PC-9 (cell line): ENCODE measurements around the gene GIMAP2. TPM values are rescaled to one million over a fixed set of nuclear protein-coding genes. Genes with fewer than 3 reads are reported as not detected.
"Not testable (repeated sequence)": the region's sequence is repeated elsewhere in the genome, so short reads cannot be mapped to it uniquely, and the experiment has no call there.

ENCODE experiments used
- BruUV-seq: library from RNA; stranded (reverse); fragments of 400-500 nt; replicated peaks from 2 replicates; lab custom pipeline; 2021; lab: Mats Ljungman, UMichigan
- CTCF ChIA-PET: fragments of 300-600 bp; sonication (Branson Sonifier 250); formaldehyde crosslinking; loops from one replicate; lab custom pipeline; 2022; ENCODE audit warnings: antibody characterized with exemption; lab: Charles Lee
- POLR2A ChIA-PET: fragments of 300-600 bp; sonication (Branson Sonifier 250); formaldehyde crosslinking; loops from one replicate; lab custom pipeline; 2022; ENCODE audit warnings: antibody characterized with exemption; ENCODE audit not compliant: unreplicated experiment; lab: Charles Lee
- DNase-seq, 2 experiments: peaks; one replicate each; pipeline versions ENCODE4 v3.0.0 to v3.0.0-alpha.2; 2015 to 2022; ENCODE audit warnings: mixed read lengths in 1 of 2
- H2AFZ ChIP-seq: fragments of 200-600 bp; sonication (generic); 2 replicates; pipeline ENCODE4 v1.8.1; 2017; ENCODE audit warnings: antibody characterized with exemption
- H3F3A ChIP-seq: fragments of 200-600 bp; sonication (generic); 2 replicates; pipeline ENCODE4 v1.8.1; 2017; ENCODE audit warnings: antibody characterized with exemption, mild to moderate bottlenecking, low read depth; ENCODE audit not compliant: insufficient read depth
- H3K27ac ChIP-seq: fragments of 200-600 bp; sonication (generic); 2 replicates; pipeline ENCODE4 v1.6.1; 2016; ENCODE audit warnings: mixed run types
- H3K27me3 ChIP-seq: fragments of 200-600 bp; sonication (generic); 2 replicates; pipeline ENCODE4 v1.6.1; 2016; ENCODE audit warnings: low read depth, mixed run types; ENCODE audit not compliant: insufficient read depth
- H3K36me3 ChIP-seq: fragments of 200-600 bp; sonication (generic); 2 replicates; pipeline ENCODE4 v1.6.1; 2016; ENCODE audit warnings: low read depth, mixed run types
- H3K4me1 ChIP-seq: fragments of 200-600 bp; sonication (generic); replicated peaks from 2 replicates; pipeline ENCODE4 v1.6.1; 2016; ENCODE audit warnings: mixed run types; ENCODE audit not compliant: insufficient read depth
- H3K4me2 ChIP-seq: fragments of 200-600 bp; sonication (generic); 2 replicates; pipeline ENCODE4 v1.6.1; 2017; ENCODE audit warnings: mixed run types
- H3K4me3 ChIP-seq: fragments of 200-600 bp; sonication (generic); 2 replicates; pipeline ENCODE4 v1.6.1; 2016; ENCODE audit warnings: mixed run types
- H3K79me2 ChIP-seq: fragments of 200-600 bp; sonication (generic); 2 replicates; pipeline ENCODE4 v1.6.1; 2017; ENCODE audit warnings: low read depth, mixed run types
- H3K9me2 ChIP-seq: fragments of 200-600 bp; sonication (generic); 2 replicates; pipeline ENCODE4 v1.8.1; 2017; ENCODE audit warnings: mild to moderate bottlenecking; ENCODE audit not compliant: insufficient read depth
- H3K9me3 ChIP-seq: fragments of 200-600 bp; sonication (generic); 2 replicates; pipeline ENCODE4 v1.8.1; 2016; ENCODE audit warnings: low read depth; ENCODE audit not compliant: insufficient read depth
- H4K20me1 ChIP-seq: fragments of 200-600 bp; sonication (generic); 2 replicates; pipeline ENCODE4 v1.8.1; 2017; ENCODE audit not compliant: insufficient read depth
- CTCF ChIP-seq: fragments of 200-600 bp; sonication (generic); conservative IDR thresholded peaks from 2 replicates; pipeline ENCODE4 v1.6.1; 2017; ENCODE audit warnings: mixed run types, antibody characterized with exemption, mild to moderate bottlenecking, moderate library complexity
- EZH2 ChIP-seq: fragments of 200-600 bp; sonication (generic); IDR thresholded peaks from 2 replicates; pipeline ENCODE4 v1.8.0; 2017; ENCODE audit warnings: antibody characterized with exemption, low read depth
- intact Hi-C: fragments of 100-400 bp; cut with micrococcal nuclease; formaldehyde crosslinking; loops from one replicate; pipeline ENCODE4 v1.10.0; 2022; ENCODE audit not compliant: unreplicated experiment
- total RNA-seq: library from RNA; stranded (reverse); gene quantifications from 2 replicates; pipeline ENCODE4 v1.2.3, GENCODE V29; 2021

The GIMAP2 gene
- total RNA-seq, 1 experiment from 2014 or later = 0.81 TPM

DNA sequence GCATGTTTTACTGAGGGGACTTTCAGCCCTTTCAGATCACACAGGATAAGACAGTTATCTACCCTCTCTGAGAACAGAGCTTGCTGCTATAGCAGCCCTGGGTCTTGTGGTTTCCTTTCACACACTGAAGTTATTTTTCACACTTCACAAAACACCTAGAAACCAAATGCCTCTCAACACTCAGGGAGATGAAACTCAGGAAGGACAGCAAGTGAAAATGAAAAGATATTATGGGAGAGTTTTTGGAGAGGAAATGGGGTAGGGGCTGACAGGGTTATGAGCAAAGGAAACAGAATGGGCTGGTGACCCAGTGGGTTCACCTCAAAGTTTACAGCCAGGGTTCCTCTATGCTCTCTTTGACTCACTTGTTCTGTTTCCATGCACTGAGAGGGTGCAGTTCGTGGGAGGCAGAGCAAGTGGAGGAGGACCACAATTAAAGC, 17.0 kb upstream of the GIMAP2 start:
- Histone ChIP-seq H3K4me2 (no peak overlapping the region), H3K9me2 (no peaks in the 10 kb centered on the region), H3K27ac (no peak overlapping the region), H3K9me3 (no peaks in the 10 kb centered on the region), H4K20me1 (no peaks in the 10 kb centered on the region), H3F3A (no peaks in the 10 kb centered on the region), H2AFZ (no peak overlapping the region), H3K27me3 (peaks cover 9% of the 10 kb centered on the region; the same call in 1 of the 2 replicates), H3K4me1 (no peaks in the 10 kb centered on the region), H3K4me3 (no peak overlapping the region), H3K36me3 (no peaks in the 10 kb centered on the region), H3K79me2 (no peaks in the 10 kb centered on the region)
- no TSS peak for BruUV-seq
- DNase-seq = no peak
- TF ChIP-seq CTCF (no peak), EZH2 (no peak)
- intact Hi-C loops = no loop called here
- CTCF ChIA-PET = no interaction called here
- POLR2A ChIA-PET = no interaction called here

GRCh38 chr7:150668977-150669376, 16.5 kb upstream of the GIMAP2 start:
- Histone ChIP-seq H3K9me3 (no peaks in the 10 kb centered on the region), H3K27me3 (peaks cover 9% of the 10 kb centered on the region; the same call in 1 of the 2 replicates), H4K20me1 (no peaks in the 10 kb centered on the region), H3K4me3 (no peak overlapping the region), H2AFZ (no peak overlapping the region), H3F3A (no peaks in the 10 kb centered on the region), H3K4me2 (no peak overlapping the region), H3K79me2 (no peaks in the 10 kb centered on the region), H3K9me2 (no peaks in the 10 kb centered on the region), H3K27ac (no peak overlapping the region), H3K36me3 (no peaks in the 10 kb centered on the region), H3K4me1 (no peaks in the 10 kb centered on the region)
- POLR2A ChIA-PET = no interaction called here
- BruUV-seq = no TSS peak
- DNase-seq = no peak
- CTCF ChIA-PET = no interaction called here
- intact Hi-C loops = no loop called here
- no peak for TF ChIP-seq EZH2
- TF ChIP-seq CTCF = no peak

- BruUV-seq, intact Hi-C loops, H4K20me1 ChIP-seq, H3K27ac ChIP-seq, POLR2A ChIA-PET, CTCF ChIA-PET, DNase-seq, H3K79me2 ChIP-seq, H3K4me2 ChIP-seq, H3F3A ChIP-seq, H3K4me3 ChIP-seq, H3K9me2 ChIP-seq, H2AFZ ChIP-seq, H3K9me3 ChIP-seq, H3K27me3 ChIP-seq, H3K4me1 ChIP-seq, H3K36me3 ChIP-seq: not testable (repeated sequence)
Measured at GRCh38 chr7:150671798-150672585, 13.5 kb upstream of the GIMAP2 start.
